ENCODE results near the gene DEPP1. TPM values are rescaled to one million over a fixed set of nuclear protein-coding genes. Genes with fewer than 3 reads are reported as not detected.

Gene DEPP1
- total RNA-seq, 2 donors from 2014 or later, result 226 to 230 TPM

GRCh38 chr10:44966129-44966815, 12.3 kb downstream of the DEPP1 start:
- 76 to 78% methylated on average over 8 of the region's 8 CpGs for WGBS, 2 donors
- Histone ChIP-seq H3K27me3 (no peaks in the 10 kb centered on the region), H3K4me3 (no peak overlapping the region), H3K27ac (peak overlapping the region in 3 of 4 donors; percentile 81 to 89 (median 82)), H3K36me3 (replicated peaks in 1 of 2; ENCODE audit: insufficient read depth in 1 of 2, low read depth in 2 of 2) (no peaks in the 10 kb centered on the region), H3K9me3 (no peaks in the 10 kb centered on the region), H3K4me1 (peaks cover 84% of the 10 kb centered on the region)
- ATAC-seq (no peak), DNase-seq (no peak)
- intact Hi-C loops (cut with DNase I), result no loop called here
- no peak for TF ChIP-seq POLR2A (IDR thresholded peaks at IDR 0.05)
- TF ChIP-seq CTCF (IDR thresholded peaks at IDR 0.05), result no peak

GRCh38 chr10:44965651-44966097, 12.9 kb downstream of the DEPP1 start:
- Histone ChIP-seq H3K9me3 (no peaks in the 10 kb centered on the region), H3K36me3 (replicated peaks in 1 of 2; ENCODE audit: insufficient read depth in 1 of 2, low read depth in 2 of 2) (no peaks in the 10 kb centered on the region), H3K27me3 (no peaks in the 10 kb centered on the region), H3K27ac (peak overlapping the region in 3 of 4 donors; percentile 81 to 89 (median 82)), H3K4me1 (peaks cover 84% of the 10 kb centered on the region), H3K4me3 (no peak overlapping the region)
- intact Hi-C loops (cut with DNase I), result no loop called here
- DNase-seq, result no peak
- no peak for ATAC-seq
- WGBS, 2 donors, result 78 to 82% methylated on average over 6 of the region's 6 CpGs
- TF ChIP-seq CTCF (IDR thresholded peaks at IDR 0.05) (peak in 1 of 7 experiments; percentile 11), POLR2A (IDR thresholded peaks at IDR 0.05) (no peak)

GRCh38 chr10:44965104-44965503, 13.5 kb downstream of the DEPP1 start:
- 83 to 100% methylated on average over 1 of the region's 1 CpG for WGBS, 2 donors
- no peak for DNase-seq
- no peaks in the 10 kb centered on the region for H3K27me3 ChIP-seq
- peak overlapping the region; percentile 57 to 89 (median 82) for H3K27ac ChIP-seq
- peaks cover 86% of the 10 kb centered on the region for H3K4me1 ChIP-seq
- no peaks in the 10 kb centered on the region for H3K9me3 ChIP-seq
- ATAC-seq, result no peak
- H3K4me3 ChIP-seq, result no peak overlapping the region
- TF ChIP-seq CTCF (IDR thresholded peaks at IDR 0.05) (no peak), POLR2A (IDR thresholded peaks at IDR 0.05) (no peak)
- no peaks in the 10 kb centered on the region for H3K36me3 ChIP-seq (replicated peaks in 1 of 2; ENCODE audit: insufficient read depth in 1 of 2, low read depth in 2 of 2)
- intact Hi-C loops (cut with DNase I), result no loop called here

- Histone ChIP-seq H3K27ac (peak overlapping the region; percentile 57 to 89 (median 82)), H3K9me3 (no peaks in the 10 kb centered on the region), H3K4me3 (no peak overlapping the region), H3K27me3 (no peaks in the 10 kb centered on the region), H3K36me3 (replicated peaks in 1 of 2; ENCODE audit: insufficient read depth in 1 of 2, low read depth in 2 of 2) (no peaks in the 10 kb centered on the region), H3K4me1 (peaks cover 79% of the 10 kb centered on the region)
- 52 to 85% methylated on average over 9 to 15 of the region's 15 CpGs for WGBS, 2 donors
- TF ChIP-seq CTCF (IDR thresholded peaks at IDR 0.05) (no peak), POLR2A (IDR thresholded peaks at IDR 0.05) (peak in 2 of 3 donors; percentile 44 to 55)
- intact Hi-C loops (cut with DNase I), result no loop called here
- ATAC-seq, result peak; percentile 51
- peak; percentile 68 to 91 (median 87) for DNase-seq
Observed at GRCh38 chr10:44963772-44964633, 14.6 kb downstream of the DEPP1 start.
